Measurements from ENCODE around the gene KRTAP12-4. TPM values are rescaled to one million over a fixed set of nuclear protein-coding genes. Genes with fewer than 3 reads are reported as not detected.
A peak's percentile ranks its signal among the peaks of the same experiment; 100 is the strongest.
"Not testable (repeated sequence)": the region's sequence is repeated elsewhere in the genome, so short reads cannot be mapped to it uniquely, and the experiment has no call there.

The KRTAP12-4 gene
- total RNA-seq, 1 donor from 2014 or later, result not detected

DNA sequence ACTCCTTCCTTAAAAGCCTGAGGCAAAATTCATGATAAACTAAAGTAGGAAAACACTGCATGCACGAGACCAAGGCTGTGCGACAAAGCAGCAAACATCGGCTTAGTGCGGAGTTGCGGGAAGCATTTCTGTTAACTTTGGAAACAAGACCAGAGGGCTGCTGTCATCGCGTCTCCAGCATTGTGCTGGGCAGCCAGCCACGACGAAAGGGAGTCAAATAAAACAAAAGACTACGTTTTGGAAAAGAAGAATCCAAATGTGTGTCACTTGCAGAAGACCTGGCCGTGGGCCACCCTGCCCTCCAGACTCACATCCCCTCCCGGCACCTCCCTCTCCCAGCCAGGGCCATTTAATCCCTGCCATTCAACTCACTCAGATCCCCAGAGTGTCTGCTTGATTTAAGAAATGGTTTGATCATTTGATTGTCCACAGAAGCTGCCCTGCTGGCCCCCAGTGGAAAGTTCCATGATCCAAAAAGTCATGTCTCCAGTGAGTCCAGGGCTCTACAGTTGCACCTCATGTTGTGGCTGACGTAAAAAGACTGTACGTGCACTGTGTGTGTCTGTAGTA, 10.6 kb downstream of the KRTAP12-4 start:
- H3K27ac Mint-ChIP-seq (ENCODE audit: unreplicated experiment), result no peak overlapping the region
- no peak for DNase-seq (ENCODE audit: low read depth, low spot score)
- TF ChIP-seq, protein P1, sequence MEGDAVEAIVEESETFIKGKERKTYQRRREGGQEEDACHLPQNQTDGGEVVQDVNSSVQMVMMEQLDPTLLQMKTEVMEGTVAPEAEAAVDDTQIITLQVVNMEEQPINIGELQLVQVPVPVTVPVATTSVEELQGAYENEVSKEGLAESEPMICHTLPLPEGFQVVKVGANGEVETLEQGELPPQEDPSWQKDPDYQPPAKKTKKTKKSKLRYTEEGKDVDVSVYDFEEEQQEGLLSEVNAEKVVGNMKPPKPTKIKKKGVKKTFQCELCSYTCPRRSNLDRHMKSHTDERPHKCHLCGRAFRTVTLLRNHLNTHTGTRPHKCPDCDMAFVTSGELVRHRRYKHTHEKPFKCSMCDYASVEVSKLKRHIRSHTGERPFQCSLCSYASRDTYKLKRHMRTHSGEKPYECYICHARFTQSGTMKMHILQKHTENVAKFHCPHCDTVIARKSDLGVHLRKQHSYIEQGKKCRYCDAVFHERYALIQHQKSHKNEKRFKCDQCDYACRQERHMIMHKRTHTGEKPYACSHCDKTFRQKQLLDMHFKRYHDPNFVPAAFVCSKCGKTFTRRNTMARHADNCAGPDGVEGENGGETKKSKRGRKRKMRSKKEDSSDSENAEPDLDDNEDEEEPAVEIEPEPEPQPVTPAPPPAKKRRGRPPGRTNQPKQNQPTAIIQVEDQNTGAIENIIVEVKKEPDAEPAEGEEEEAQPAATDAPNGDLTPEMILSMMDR (conservative IDR thresholded peaks at IDR 0.05), result no peak
- H3K4me3 Mint-ChIP-seq, result no peak overlapping the region
- H3K27me3 Mint-ChIP-seq (ENCODE audit: low read depth), result peaks cover 10% of the 10 kb centered on the region
- H3K4me1 Mint-ChIP-seq, result no peaks in the 10 kb centered on the region
- peaks cover 5% of the 10 kb centered on the region for H3K36me3 Mint-ChIP-seq (ENCODE audit: low read depth)
- peaks cover 31% of the 10 kb centered on the region for H3K9me3 Mint-ChIP-seq

DNA sequence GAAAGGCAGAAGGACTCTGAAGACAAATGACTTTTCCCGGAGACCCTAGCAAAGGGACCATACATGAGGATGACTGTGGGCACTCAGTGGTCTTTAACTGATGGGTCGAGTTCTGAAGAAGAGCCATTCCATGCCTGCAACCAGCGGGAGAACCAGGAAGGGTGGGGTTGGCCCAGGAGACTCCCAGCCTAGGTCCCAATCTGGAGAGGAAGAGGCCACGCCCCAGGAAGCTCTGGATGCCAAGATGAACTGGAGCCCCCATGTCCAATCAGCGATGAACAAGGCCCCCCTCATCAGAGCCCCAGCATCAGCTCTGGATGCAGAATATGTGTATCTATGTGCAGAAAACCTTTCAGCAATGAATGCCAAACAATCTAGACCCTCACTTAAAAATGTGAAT, 13.7 kb downstream of the KRTAP12-4 start:
- TF ChIP-seq, protein P1 (conservative IDR thresholded peaks at IDR 0.05), result no peak
- H3K36me3 Mint-ChIP-seq (ENCODE audit: low read depth), result peaks cover 5% of the 10 kb centered on the region
- H3K4me1 Mint-ChIP-seq, result peaks cover 10% of the 10 kb centered on the region
- no peak overlapping the region for H3K27ac Mint-ChIP-seq (ENCODE audit: unreplicated experiment)
- no peak for DNase-seq (ENCODE audit: low read depth, low spot score)
- peaks cover 4% of the 10 kb centered on the region for H3K27me3 Mint-ChIP-seq (ENCODE audit: low read depth)
- H3K4me3 Mint-ChIP-seq, result no peak overlapping the region
- H3K9me3 Mint-ChIP-seq, result peaks cover 31% of the 10 kb centered on the region

DNA sequence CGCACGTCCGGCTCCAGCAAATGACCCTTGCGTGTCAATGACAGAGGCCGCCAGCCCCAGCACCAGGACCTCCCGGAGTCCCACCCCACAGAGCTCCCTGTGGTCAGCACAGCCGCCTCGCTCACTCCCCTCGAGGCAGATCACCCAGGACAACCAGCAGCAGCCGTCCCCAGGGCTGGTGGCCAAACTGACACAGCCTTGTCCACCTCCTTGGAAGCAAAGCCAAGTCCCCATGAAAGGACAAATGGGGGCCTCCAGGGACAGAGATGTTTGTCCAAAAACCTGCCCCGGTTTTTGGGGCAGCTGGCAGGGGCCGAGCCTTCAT, 15.2 kb downstream of the KRTAP12-4 start:
- peaks cover 10% of the 10 kb centered on the region for H3K4me1 Mint-ChIP-seq
- TF ChIP-seq, protein P1 (conservative IDR thresholded peaks at IDR 0.05), result no peak
- peaks cover 24% of the 10 kb centered on the region for H3K9me3 Mint-ChIP-seq
- H3K36me3 Mint-ChIP-seq (ENCODE audit: low read depth), result peaks cover 3% of the 10 kb centered on the region
- no peak overlapping the region for H3K4me3 Mint-ChIP-seq
- no peak overlapping the region for H3K27ac Mint-ChIP-seq (ENCODE audit: unreplicated experiment)
- no peak for DNase-seq (ENCODE audit: low read depth, low spot score)
- peaks cover 7% of the 10 kb centered on the region for H3K27me3 Mint-ChIP-seq (ENCODE audit: low read depth)

DNA sequence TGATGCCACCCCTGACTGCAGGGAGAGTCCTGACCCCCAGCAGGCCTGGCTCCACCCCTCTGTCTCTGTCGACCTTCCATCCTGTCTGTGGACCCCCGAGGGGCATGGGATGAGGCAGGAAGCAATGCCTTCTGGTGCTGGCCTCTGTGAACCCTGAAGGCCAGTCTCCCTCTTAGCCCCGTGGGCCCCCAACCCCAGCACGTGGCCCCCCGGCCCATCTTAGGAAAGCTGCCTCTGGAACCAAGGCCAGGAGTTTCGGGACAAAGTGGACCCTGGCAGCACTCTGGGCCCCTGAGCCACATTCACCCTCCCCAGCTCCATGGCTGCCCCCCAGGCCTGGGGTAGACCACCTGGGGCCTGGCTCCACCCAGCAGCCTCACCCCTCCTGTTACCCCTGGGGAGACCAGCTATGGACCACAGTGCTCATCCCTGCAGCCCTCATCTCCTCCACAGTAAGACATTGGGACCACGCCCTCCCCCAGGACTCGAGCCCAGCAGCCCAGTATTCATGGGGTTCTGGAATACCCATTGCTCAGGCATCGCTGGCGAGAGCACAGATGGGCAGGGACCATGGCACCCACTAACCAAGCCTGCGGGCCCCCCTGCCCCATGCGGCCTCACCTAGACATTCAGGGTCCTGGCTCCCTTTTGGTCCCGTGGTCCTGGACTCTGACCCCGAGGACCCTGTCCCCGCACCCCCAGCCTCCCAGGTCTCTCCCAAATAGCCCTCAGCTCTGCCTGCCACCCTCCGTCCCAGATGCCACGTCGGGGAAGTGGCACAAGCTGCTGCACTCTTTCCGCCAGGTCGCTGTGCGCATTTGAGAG, 15.7 kb downstream of the KRTAP12-4 start:
- H3K4me1 Mint-ChIP-seq; H3K27ac Mint-ChIP-seq (ENCODE audit: unreplicated experiment); H3K36me3 Mint-ChIP-seq (ENCODE audit: low read depth); H3K4me3 Mint-ChIP-seq; DNase-seq (ENCODE audit: low read depth, low spot score): not testable (repeated sequence)
- Mint-ChIP-seq H3K9me3 (peaks cover 24% of the 10 kb centered on the region), H3K27me3 (ENCODE audit: low read depth) (peaks cover 10% of the 10 kb centered on the region)

DNA sequence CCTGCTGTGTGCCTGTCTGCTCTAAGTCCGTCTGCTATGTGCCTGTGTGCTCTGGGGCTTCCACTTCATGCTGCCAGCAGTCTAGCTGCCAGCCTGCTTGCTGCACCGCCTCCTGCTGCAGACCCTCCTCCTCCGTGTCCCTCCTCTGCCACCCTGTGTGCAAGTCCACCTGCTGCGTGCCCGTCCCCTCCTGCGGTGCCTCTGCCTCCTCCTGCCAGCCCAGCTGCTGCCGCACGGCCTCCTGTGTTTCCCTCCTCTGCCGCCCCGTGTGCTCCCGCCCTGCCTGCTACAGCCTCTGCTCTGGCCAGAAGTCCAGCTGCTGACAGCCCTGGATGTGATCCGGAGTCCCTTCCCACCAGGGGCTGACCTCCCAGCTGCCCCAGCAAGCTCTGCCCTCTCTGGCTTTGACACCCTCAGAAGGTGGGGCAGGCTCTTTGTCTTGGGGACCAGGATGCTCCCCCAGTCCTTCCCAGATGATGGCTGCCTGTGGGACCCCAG, 16.6 kb downstream of the KRTAP12-4 start:
- H3K4me3 Mint-ChIP-seq; DNase-seq (ENCODE audit: low read depth, low spot score); H3K27ac Mint-ChIP-seq (ENCODE audit: unreplicated experiment); H3K36me3 Mint-ChIP-seq (ENCODE audit: low read depth); H3K4me1 Mint-ChIP-seq: not testable (repeated sequence)
- Mint-ChIP-seq H3K27me3 (ENCODE audit: low read depth) (peaks cover 16% of the 10 kb centered on the region), H3K9me3 (peaks cover 17% of the 10 kb centered on the region)

DNA sequence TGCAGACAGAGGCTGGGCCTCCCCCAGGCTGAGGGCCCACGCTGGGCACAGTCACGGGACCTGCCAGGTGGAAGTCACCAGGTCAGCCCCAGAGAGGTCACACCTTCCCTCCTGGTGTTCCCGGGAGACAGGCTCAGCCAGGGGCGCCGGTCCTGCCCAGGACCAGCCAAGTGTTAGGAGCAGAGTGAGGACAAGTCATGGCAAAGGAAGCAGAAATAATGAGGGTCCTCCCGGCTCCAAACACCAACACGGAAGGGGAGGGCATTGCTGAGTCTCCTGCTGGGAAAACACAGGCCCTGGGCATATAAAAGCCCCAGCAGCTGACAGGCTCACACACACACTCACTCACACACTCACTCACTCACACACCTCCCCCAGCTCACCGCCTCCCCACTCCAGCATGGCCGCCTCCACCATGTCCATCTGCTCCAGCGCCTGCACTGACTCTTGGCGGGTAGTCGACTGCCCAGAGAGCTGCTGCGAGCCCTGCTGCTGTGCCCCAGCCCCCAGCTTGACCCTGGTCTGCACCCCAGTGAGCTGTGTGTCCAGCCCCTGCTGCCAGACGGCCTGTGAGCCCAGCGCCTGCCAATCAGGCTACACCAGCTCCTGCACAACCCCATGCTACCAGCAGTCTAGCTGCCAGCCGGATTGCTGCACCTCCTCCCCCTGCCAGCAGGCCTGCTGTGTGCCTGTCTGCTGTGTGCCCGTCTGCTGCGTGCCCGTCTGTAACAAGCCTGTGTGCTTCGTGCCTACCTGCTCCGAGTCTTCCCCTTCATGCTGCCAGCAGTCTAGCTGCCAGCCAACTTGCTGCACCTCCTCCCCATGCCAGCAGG, 17.2 kb downstream of the KRTAP12-4 start, which contains the start of gene KRTAP10-10:
Gene KRTAP10-10, plus strand, starts transcription at position 339 of the 833 bp plus-strand sequence. Its CDS starts 62 bp downstream, at position 401.
- peaks cover 10% of the 10 kb centered on the region for H3K4me1 Mint-ChIP-seq
- no peak within 1 kb of the TSS for H3K4me3 Mint-ChIP-seq
- TF ChIP-seq, protein P1 (conservative IDR thresholded peaks at IDR 0.05), result no peak
- H3K27me3 Mint-ChIP-seq (ENCODE audit: low read depth), result peaks cover 16% of the 10 kb centered on the region
- peaks cover 15% of the 10 kb centered on the region for H3K9me3 Mint-ChIP-seq
- peaks cover 2% of the 10 kb centered on the region for H3K36me3 Mint-ChIP-seq (ENCODE audit: low read depth)
- H3K27ac Mint-ChIP-seq (ENCODE audit: unreplicated experiment), result peak within 1 kb of the TSS; percentile 59
- DNase-seq (ENCODE audit: low read depth, low spot score), result no peak

Measured in neural crest cell (in vitro differentiated cells).